CD8-positive, alpha-beta memory T cell (primary cell): ENCODE measurements around the gene KRT17. TPM values are rescaled to one million over a fixed set of nuclear protein-coding genes. Genes with fewer than 3 reads are reported as not detected.
"Not testable (repeated sequence)": the region's sequence is repeated elsewhere in the genome, so short reads cannot be mapped to it uniquely, and the experiment has no call there.

Source experiments
- CTCF ChIA-PET: fragments of 350-600 bp; sonication (Branson Sonifier 250); formaldehyde crosslinking; loops from one replicate; lab custom pipeline; 2021; ENCODE audit warnings: antibody characterized with exemption; lab: Charles Lee
- POLR2A ChIA-PET: fragments of 350-600 bp; sonication (Branson Sonifier 250); formaldehyde crosslinking; loops from one replicate; lab custom pipeline; 2021; ENCODE audit warnings: antibody characterized with exemption; lab: Charles Lee
- DNase-seq, 5 donors: peaks; one replicate each; pipeline versions ENCODE4 v3.0.0 to v3.0.0-alpha.2; 2020 to 2022; ENCODE audit warnings: mixed read lengths in 1 of 5
- H3K27ac ChIP-seq: one replicate; pipeline ENCODE4 v1.7.0; 2013; ENCODE audit warnings: low read depth, mild to moderate bottlenecking, low read length, moderate library complexity
- H3K27me3 ChIP-seq: 2 replicates; pipeline ENCODE4 v1.7.0; 2013; ENCODE audit warnings: low read length, mild to moderate bottlenecking; ENCODE audit not compliant: insufficient read depth, poor library complexity, severe bottlenecking
- H3K36me3 ChIP-seq: 2 replicates; pipeline ENCODE4 v1.7.0; 2013; ENCODE audit warnings: mild to moderate bottlenecking, low read length, moderate library complexity; ENCODE audit not compliant: insufficient read depth
- H3K4me1 ChIP-seq: 2 replicates; pipeline ENCODE4 v1.7.0; 2013; ENCODE audit warnings: mild to moderate bottlenecking, low read length, moderate library complexity; ENCODE audit not compliant: insufficient read depth
- H3K4me3 ChIP-seq: 2 replicates; pipeline ENCODE4 v1.7.0; 2013; ENCODE audit warnings: mild to moderate bottlenecking, low read length
- H3K9me3 ChIP-seq: 2 replicates; pipeline ENCODE4 v1.7.0; 2013; ENCODE audit warnings: mild to moderate bottlenecking, low read length
- H3K27ac Mint-ChIP-seq, 8 donors: one replicate each; pipeline ENCODE4 v1.8.0; 2020 to 2021; ENCODE audit warnings: mixed read lengths in 8 of 8, mild to moderate bottlenecking in 6 of 8, inconsistent platforms in 3 of 8, moderate library complexity in 3 of 8
- H3K27me3 Mint-ChIP-seq, 2 donors: one replicate each; pipeline ENCODE4 v1.8.0; 2020 to 2021; ENCODE audit warnings: mixed read lengths in 2 of 2, mild to moderate bottlenecking in 1 of 2, moderate library complexity in 1 of 2
- H3K36me3 Mint-ChIP-seq, 3 donors: one replicate each; pipeline ENCODE4 v1.8.0; 2020 to 2021; ENCODE audit warnings: mixed read lengths in 3 of 3, inconsistent platforms in 1 of 3, mild to moderate bottlenecking in 1 of 3
- H3K4me1 Mint-ChIP-seq, 3 donors: one replicate each; pipeline ENCODE4 v1.8.0; 2020 to 2021; ENCODE audit warnings: mixed read lengths in 3 of 3, inconsistent platforms in 1 of 3, mild to moderate bottlenecking in 1 of 3
- H3K4me3 Mint-ChIP-seq, 7 donors: one replicate each; pipeline ENCODE4 v1.8.0; 2020 to 2021; ENCODE audit warnings: mixed read lengths in 7 of 7, mild to moderate bottlenecking in 6 of 7, moderate library complexity in 4 of 7, inconsistent platforms in 2 of 7
- H3K9me3 Mint-ChIP-seq, 5 donors: one replicate each; pipeline ENCODE4 v1.8.0; 2020 to 2022; ENCODE audit warnings: mixed read lengths in 5 of 5, mild to moderate bottlenecking in 3 of 5, moderate library complexity in 2 of 5, inconsistent platforms in 1 of 5
- polyA plus RNA-seq: library from polyadenylated mRNA; unstranded; fragments of 300-500 nt; fragmentation: Illumina TruSeq; gene quantifications from one replicate; pipeline ENCODE4 v1.2.3, GENCODE V29; 2021
- total RNA-seq, 2 experiments: library from RNA; stranded (reverse); gene quantifications; one replicate each; pipeline ENCODE4 v1.2.3, GENCODE V29; 2021

KRT17 gene
- total and polyA plus RNA-seq, 3 experiments from 2014 or later = 0.35 TPM; not detected in 2

DNA sequence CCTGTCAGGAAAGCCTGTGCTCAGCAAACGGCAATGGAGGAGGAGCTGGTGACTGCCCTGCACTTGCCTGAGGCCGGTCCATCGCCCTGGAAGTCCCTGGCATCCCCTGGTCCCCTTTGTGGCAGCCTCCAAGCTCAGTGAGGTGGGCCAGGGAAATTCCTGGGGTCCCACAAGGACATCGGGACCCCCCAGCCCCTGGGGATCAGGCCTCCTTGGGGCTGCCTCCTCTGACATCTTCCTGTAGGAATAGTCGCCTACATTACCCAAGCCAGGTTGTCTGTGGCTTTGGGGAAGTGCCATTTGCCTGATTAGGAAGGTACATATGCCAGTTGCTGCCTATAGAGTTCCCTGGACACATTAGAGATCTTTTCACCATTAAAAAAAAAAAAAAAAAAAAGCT is 45.4 kb downstream of the KRT17 start:
- Histone ChIP-seq H3K9me3 (no peaks in the 10 kb centered on the region), H3K4me1 (no peaks in the 10 kb centered on the region), H3K27ac (no peak overlapping the region), H3K4me3 (no peak overlapping the region), H3K36me3 (no peaks in the 10 kb centered on the region), H3K27me3 (peaks cover 6% of the 10 kb centered on the region)
- Mint-ChIP-seq H3K27me3 (peaks cover 28 to 78% of the 10 kb centered on the region in 2 donors), H3K4me3 (no peak overlapping the region), H3K36me3 (no peaks in the 10 kb centered on the region), H3K27ac (no peak overlapping the region), H3K9me3 (no peaks in the 10 kb centered on the region), H3K4me1 (peaks cover 0 to 5% (median 0%) of the 10 kb centered on the region in 3 donors)
- ChIA-PET POLR2A (interaction anchor here (0.6 to 0.7 kb wide), 2 partner anchors 29 to 887 kb away, joined by 3 read pairs; no protein-coding TSS in a partner anchor), CTCF (interaction anchor here (0.9 to 1.3 kb wide), 2 partner anchors 9 to 69 kb away, joined by 3 to 4 read pairs; no protein-coding TSS in a partner anchor)
- no peak for DNase-seq

DNA sequence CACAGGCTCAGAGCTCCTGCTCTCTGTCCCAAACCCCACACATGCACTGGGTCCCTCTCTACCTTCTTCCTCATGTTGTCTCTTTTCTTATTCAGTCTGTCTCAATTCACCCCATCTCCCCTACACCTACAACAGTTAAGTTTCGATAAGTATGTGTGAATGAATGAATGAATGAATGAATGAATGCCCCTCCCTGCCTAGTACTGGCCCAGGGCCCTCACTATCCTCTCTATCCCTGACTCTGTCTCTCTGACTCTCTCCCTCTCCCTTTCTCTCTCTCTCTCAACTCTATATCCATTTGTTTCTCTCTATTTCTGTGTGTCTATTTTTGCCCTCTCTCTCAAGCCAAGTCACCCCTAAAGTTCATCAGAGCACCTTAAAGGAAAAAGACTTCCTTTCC is 45.8 kb downstream of the KRT17 start:
- Mint-ChIP-seq H3K4me1 (peaks cover 0 to 5% (median 0%) of the 10 kb centered on the region in 3 donors), H3K27ac (no peak overlapping the region), H3K27me3 (peaks cover 27 to 77% of the 10 kb centered on the region in 2 donors), H3K4me3 (no peak overlapping the region), H3K36me3 (no peaks in the 10 kb centered on the region), H3K9me3 (no peaks in the 10 kb centered on the region)
- no peak for DNase-seq
- H3K27ac ChIP-seq = no peak overlapping the region
- no peaks in the 10 kb centered on the region for H3K4me1 ChIP-seq
- H3K9me3 ChIP-seq = no peaks in the 10 kb centered on the region
- CTCF ChIA-PET = no interaction called here
- no peaks in the 10 kb centered on the region for H3K36me3 ChIP-seq
- POLR2A ChIA-PET = no interaction called here
- H3K27me3 ChIP-seq = peaks cover 8% of the 10 kb centered on the region
- H3K4me3 ChIP-seq = no peak overlapping the region

DNA sequence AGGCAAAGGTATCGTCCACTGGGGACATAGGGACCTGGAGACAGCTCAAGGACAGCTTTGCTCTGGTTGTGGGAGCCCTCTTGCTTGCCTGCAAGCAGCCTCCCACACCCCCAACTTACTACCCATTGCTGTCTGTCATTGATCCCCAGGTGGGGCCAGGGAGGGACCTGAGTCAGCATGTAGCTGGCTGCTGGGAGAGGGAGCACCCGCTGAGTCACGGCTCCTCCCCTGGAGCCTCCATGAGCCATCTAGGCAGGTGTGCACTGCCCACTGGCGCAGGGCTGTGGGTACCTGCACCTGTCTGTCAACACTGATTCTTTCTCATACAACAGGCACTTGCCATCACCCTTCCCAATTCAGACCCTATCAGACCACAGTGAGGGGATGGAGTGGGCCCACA is 47.6 kb downstream of the KRT17 start:
- H3K4me3 ChIP-seq, H3K27me3 ChIP-seq, H3K9me3 Mint-ChIP-seq, H3K4me1 Mint-ChIP-seq, POLR2A ChIA-PET, H3K36me3 ChIP-seq, H3K27ac Mint-ChIP-seq, H3K36me3 Mint-ChIP-seq, H3K4me1 ChIP-seq, DNase-seq, H3K9me3 ChIP-seq, CTCF ChIA-PET, H3K27ac ChIP-seq: not testable (repeated sequence)
- Mint-ChIP-seq H3K4me3 (peak overlapping the region in 1 of 7 donors; percentile 35), H3K27me3 (peaks cover 33 to 77% of the 10 kb centered on the region in 2 donors)

DNA sequence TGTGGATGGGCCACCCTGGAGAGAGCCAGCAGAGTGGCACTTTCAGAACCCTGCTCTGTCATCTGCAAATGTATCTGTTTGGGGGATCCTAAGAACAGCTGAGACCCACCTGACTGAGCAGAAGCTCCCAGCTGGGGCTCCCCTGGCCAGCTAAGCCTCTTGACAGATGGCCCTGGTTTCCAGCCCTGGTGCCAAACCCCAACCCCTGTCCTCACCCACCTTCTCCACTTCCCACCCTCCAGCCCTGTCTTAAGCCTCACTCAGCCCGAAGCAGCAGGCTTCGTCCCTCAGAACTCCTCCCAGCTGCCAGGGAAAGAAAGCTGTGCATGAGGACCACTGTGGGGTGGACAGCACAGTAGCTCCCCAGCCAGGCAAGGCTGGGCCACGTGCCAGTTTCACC is 49.0 kb downstream of the KRT17 start:
- CTCF ChIA-PET = no interaction called here
- POLR2A ChIA-PET = no interaction called here
- no peaks in the 10 kb centered on the region for H3K36me3 ChIP-seq
- no peaks in the 10 kb centered on the region for H3K4me1 ChIP-seq
- no peak for DNase-seq
- peaks cover 10% of the 10 kb centered on the region for H3K27me3 ChIP-seq
- H3K4me3 Mint-ChIP-seq = no peak overlapping the region
- H3K27ac ChIP-seq = no peak overlapping the region
- no peak overlapping the region for H3K4me3 ChIP-seq
- H3K27ac Mint-ChIP-seq = no peak overlapping the region
- no peaks in the 10 kb centered on the region for H3K36me3 Mint-ChIP-seq
- no peaks in the 10 kb centered on the region for H3K9me3 Mint-ChIP-seq
- H3K27me3 Mint-ChIP-seq = peaks cover 30 to 68% of the 10 kb centered on the region in 2 donors
- peaks cover 0 to 5% (median 0%) of the 10 kb centered on the region in 3 donors for H3K4me1 Mint-ChIP-seq
- no peaks in the 10 kb centered on the region for H3K9me3 ChIP-seq

DNA sequence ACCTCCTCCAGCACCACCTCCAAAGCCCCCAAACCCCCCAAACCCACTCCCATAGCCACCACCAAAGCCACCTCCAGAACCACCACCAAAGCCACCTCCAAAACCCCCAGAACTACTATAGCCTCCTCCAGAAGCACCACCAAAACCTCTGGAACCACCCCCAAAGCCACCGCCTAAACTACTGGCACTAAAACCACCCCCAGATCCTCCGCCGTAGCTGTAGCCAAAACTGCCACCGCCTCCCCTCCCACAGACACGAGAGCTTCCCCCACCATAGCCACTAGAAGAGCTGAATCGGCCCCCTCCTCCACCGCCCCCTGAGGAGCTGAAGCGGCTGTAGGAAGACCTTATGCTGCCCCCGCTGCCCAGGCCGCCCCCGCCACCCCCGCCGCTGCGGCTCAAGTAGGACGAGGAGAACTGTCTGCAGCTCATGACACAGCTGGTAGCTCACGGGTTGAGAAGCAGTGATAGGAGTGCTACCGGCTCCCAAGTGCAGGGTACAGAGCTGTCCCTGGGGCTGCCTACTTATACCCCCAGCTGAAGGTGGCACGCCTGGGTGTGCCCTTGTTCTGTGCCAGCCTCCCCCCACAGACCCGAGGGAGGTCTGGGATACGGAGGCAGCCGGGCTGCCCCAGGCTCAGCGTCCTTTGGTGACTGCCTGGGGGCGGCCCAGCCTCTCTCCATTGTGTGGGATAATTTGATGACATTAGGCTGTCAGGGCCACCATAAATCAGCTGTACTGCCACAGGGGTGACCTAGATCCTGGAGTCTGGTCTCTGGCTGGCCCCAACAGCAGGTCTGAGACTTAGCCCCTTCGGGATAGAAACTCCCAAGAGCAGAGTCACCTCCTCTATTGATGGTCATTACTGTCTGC is 52.6 kb downstream of the KRT17 start, which contains the start of gene KRT9:
Gene KRT9, minus strand, starts transcription at position 499 of the 874 bp plus-strand sequence. Its CDS starts 67 bp downstream, at position 432.
- ChIA-PET POLR2A (no interaction called here), CTCF (interaction anchor here (1.3 kb wide), 1 partner anchor 23 kb away, joined by 5 read pairs; no protein-coding TSS in a partner anchor)
- H3K27ac Mint-ChIP-seq = no peak within 1 kb of the TSS
- Histone ChIP-seq H3K4me3 (no peak within 1 kb of the TSS), H3K36me3 (no peaks in the 10 kb centered on the region), H3K9me3 (peaks cover 8% of the 10 kb centered on the region), H3K27ac (no peak within 1 kb of the TSS), H3K27me3 (peaks cover 3% of the 10 kb centered on the region), H3K4me1 (no peaks in the 10 kb centered on the region)
- H3K27me3 Mint-ChIP-seq = peaks cover 18 to 41% of the 10 kb centered on the region in 2 donors
- no peak within 1 kb of the TSS for H3K4me3 Mint-ChIP-seq
- H3K9me3 Mint-ChIP-seq = peaks cover 5 to 12% (median 9%) of the 10 kb centered on the region in 5 donors
- DNase-seq = no peak
- peaks cover 10 to 15% (median 14%) of the 10 kb centered on the region in 3 donors for H3K4me1 Mint-ChIP-seq
- H3K36me3 Mint-ChIP-seq = no peaks in the 10 kb centered on the region

Other genes with a start within 250 kb of the KRT17 start
- not detected for gene KRT34, start 242.3 kb downstream of the KRT17 start, total RNA-seq
- gene KRT34, start 242.3 kb downstream of the KRT17 start, polyA plus RNA-seq = not detected
- gene KRT31, start 227.0 kb downstream of the KRT17 start, total RNA-seq = not detected
- not detected for gene KRT31, start 227.0 kb downstream of the KRT17 start, polyA plus RNA-seq
- not detected for gene KRT37, start 200.0 kb downstream of the KRT17 start, total RNA-seq
- not detected for gene KRT37, start 200.0 kb downstream of the KRT17 start, polyA plus RNA-seq
- gene KRT38, start 183.6 kb downstream of the KRT17 start, total RNA-seq = not detected
- gene KRT38, start 183.6 kb downstream of the KRT17 start, polyA plus RNA-seq = not detected
- not detected for gene KRT32, start 157.2 kb downstream of the KRT17 start, total RNA-seq
- gene KRT32, start 157.2 kb downstream of the KRT17 start, polyA plus RNA-seq = not detected
- not detected for gene KRT35, start 143.4 kb downstream of the KRT17 start, total RNA-seq
- gene KRT35, start 143.4 kb downstream of the KRT17 start, polyA plus RNA-seq = not detected
- gene KRT36, start 134.7 kb downstream of the KRT17 start, total RNA-seq = not detected
- not detected for gene KRT36, start 134.7 kb downstream of the KRT17 start, polyA plus RNA-seq
- not detected for gene KRT13, start 119.0 kb downstream of the KRT17 start, total RNA-seq
- gene KRT13, start 119.0 kb downstream of the KRT17 start, polyA plus RNA-seq = not detected
- gene KRT15, start 105.7 kb downstream of the KRT17 start, total RNA-seq = not detected
- not detected for gene KRT15, start 105.7 kb downstream of the KRT17 start, polyA plus RNA-seq
- not detected for gene KRT19, start 96.3 kb downstream of the KRT17 start, total RNA-seq
- not detected for gene KRT19, start 96.3 kb downstream of the KRT17 start, polyA plus RNA-seq
- not detected for gene KRT9, start 52.5 kb downstream of the KRT17 start, total RNA-seq
- not detected for gene KRT9, start 52.5 kb downstream of the KRT17 start, polyA plus RNA-seq
- not detected for gene KRT14, start 37.7 kb downstream of the KRT17 start, total RNA-seq
- not detected for gene KRT14, start 37.7 kb downstream of the KRT17 start, polyA plus RNA-seq
- gene KRT16, start 11.8 kb downstream of the KRT17 start, total RNA-seq = not detected
- gene KRT16, start 11.8 kb downstream of the KRT17 start, polyA plus RNA-seq = not detected
- 1,000 to 10,000 TPM; 1,446 to 1,504 TPM for gene EIF1, start 64.3 kb upstream of the KRT17 start, total RNA-seq
- gene EIF1, start 64.3 kb upstream of the KRT17 start, polyA plus RNA-seq = 1,526 TPM
- gene GAST, start 87.8 kb upstream of the KRT17 start, total RNA-seq = not detected
- gene GAST, start 87.8 kb upstream of the KRT17 start, polyA plus RNA-seq = not detected
- gene HAP1, start 110.1 kb upstream of the KRT17 start, total RNA-seq = under 1 TPM; 0.13 to 0.18 TPM
- gene HAP1, start 110.1 kb upstream of the KRT17 start, polyA plus RNA-seq = not detected
- under 1 TPM; 0.33 to 0.35 TPM for gene JUP, start 162.1 kb upstream of the KRT17 start, total RNA-seq
- not detected for gene JUP, start 162.1 kb upstream of the KRT17 start, polyA plus RNA-seq
- 1 to 10 TPM; 2.6 to 3.7 TPM for gene P3H4, start 187.4 kb upstream of the KRT17 start, total RNA-seq
- 5.4 TPM for gene P3H4, start 187.4 kb upstream of the KRT17 start, polyA plus RNA-seq
- 1 to 10 TPM; 1.4 to 1.5 TPM for gene FKBP10, start 188.4 kb upstream of the KRT17 start, total RNA-seq
- not detected for gene FKBP10, start 188.4 kb upstream of the KRT17 start, polyA plus RNA-seq
- gene NT5C3B, start 211.7 kb upstream of the KRT17 start, total RNA-seq = 10 to 100 TPM; 48.5 to 50.2 TPM
- gene NT5C3B, start 211.7 kb upstream of the KRT17 start, polyA plus RNA-seq = 45.0 TPM
- gene KLHL10, start 213.2 kb upstream of the KRT17 start, total RNA-seq = not detected
- gene KLHL10, start 213.2 kb upstream of the KRT17 start, polyA plus RNA-seq = 0.24 TPM
- 10 to 100 TPM; 24.7 to 26.9 TPM for gene KLHL11, start 240.8 kb upstream of the KRT17 start, total RNA-seq
- 6.4 TPM for gene KLHL11, start 240.8 kb upstream of the KRT17 start, polyA plus RNA-seq